OCI-LY7 (cell line): ENCODE results near the gene CEACAM7.

Experiments
- EZH2phosphoT487 ChIP-seq: fragments of 200-600 bp; sonication (generic); IDR thresholded peaks from 2 replicates; pipeline ENCODE4 v1.6.1; 2018; ENCODE audit warnings: low read depth, borderline replicate concordance, mild to moderate bottlenecking, mixed run types, antibody characterized with exemption, low read length, moderate library complexity, mixed read lengths
- TF ChIP-seq, protein P1 (sequence below): fragments of 200-600 bp; sonication (generic); conservative IDR thresholded peaks from 2 replicates; pipeline ENCODE4 v1.5.1; 2014; ENCODE audit warnings: mild to moderate bottlenecking, antibody characterized with exemption, low read length, moderate library complexity, mixed read lengths

- TF ChIP-seq, protein P1, sequence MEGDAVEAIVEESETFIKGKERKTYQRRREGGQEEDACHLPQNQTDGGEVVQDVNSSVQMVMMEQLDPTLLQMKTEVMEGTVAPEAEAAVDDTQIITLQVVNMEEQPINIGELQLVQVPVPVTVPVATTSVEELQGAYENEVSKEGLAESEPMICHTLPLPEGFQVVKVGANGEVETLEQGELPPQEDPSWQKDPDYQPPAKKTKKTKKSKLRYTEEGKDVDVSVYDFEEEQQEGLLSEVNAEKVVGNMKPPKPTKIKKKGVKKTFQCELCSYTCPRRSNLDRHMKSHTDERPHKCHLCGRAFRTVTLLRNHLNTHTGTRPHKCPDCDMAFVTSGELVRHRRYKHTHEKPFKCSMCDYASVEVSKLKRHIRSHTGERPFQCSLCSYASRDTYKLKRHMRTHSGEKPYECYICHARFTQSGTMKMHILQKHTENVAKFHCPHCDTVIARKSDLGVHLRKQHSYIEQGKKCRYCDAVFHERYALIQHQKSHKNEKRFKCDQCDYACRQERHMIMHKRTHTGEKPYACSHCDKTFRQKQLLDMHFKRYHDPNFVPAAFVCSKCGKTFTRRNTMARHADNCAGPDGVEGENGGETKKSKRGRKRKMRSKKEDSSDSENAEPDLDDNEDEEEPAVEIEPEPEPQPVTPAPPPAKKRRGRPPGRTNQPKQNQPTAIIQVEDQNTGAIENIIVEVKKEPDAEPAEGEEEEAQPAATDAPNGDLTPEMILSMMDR, result no peak
- no peak for TF ChIP-seq EZH2phosphoT487
These were observed 9.3 kb upstream of the CEACAM7 start for GRCh38 chr19:41697198-41697855.
